GM19324 (cell line): ENCODE measurements around the gene PPM1D.
"Not testable (repeated sequence)": the region's sequence is repeated elsewhere in the genome, so short reads cannot be mapped to it uniquely, and the experiment has no call there.

ENCODE experiments used
- ATAC-seq: cut with Tn5 transposase; IDR thresholded peaks from one replicate; pipeline ENCODE4 v1.9.1; 2021; ENCODE audit warnings: mild to moderate bottlenecking, moderate library complexity; ENCODE audit not compliant: unreplicated experiment, low FRiP score

PPM1D gene

DNA sequence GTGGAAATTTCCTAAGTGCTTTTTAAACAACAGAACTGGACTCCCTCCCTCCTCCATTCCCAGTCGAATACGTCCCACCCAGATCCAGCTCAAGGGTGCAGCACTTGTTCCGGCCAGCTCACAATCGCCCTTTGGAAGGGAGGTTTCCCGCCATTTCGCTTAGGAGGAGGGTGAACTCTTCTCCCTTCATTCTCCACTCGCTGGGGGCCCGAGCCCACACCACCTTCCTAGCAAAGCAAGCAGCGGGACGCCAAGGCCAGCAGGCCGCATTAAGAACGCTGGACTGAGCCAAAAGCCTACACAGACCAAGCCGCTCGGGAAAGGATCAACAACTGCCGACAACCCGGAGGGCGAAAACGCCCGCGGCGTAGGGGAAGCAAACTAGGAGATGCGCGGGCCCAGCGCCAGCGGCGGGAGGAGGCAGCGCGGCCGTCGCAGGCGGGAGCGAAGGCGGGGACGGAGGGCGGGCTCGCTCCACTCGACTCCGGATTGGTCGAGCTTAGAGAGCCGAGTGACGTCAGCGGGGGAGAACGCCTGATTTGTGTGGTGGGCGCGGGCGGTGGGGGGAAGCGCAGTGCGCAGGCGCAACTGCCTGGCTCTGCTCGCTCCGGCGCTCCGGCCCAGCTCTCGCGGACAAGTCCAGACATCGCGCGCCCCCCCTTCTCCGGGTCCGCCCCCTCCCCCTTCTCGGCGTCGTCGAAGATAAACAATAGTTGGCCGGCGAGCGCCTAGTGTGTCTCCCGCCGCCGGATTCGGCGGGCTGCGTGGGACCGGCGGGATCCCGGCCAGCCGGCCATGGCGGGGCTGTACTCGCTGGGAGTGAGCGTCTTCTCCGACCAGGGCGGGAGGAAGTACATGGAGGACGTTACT lies at the start of gene PPM1D:
PPM1D (plus strand) TSS at position 574 of the 870 bp plus-strand sequence; CDS start at position 796, 222 bp downstream.
- ATAC-seq, result peak; percentile 95

DNA sequence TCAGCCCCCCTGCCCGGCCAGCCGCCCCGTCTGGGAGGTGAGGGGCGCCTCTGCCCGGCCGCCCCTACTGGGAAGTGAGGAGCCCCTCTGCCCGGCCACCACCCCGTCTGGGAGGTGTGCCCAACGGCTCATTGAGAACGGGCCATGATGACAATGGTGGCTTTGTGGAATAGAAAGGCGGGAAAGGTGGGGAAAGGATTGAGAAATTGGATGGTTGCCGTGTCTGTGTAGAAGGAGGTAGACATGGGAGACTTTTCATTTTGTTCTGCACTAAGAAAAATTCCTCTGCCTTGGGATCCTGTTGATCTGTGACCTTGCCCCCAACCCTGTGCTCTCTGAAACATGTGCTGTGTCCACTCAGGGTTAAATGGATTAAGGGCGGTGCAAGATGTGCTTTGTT lies 47.7 kb upstream of the PPM1D start:
- not testable (repeated sequence) for ATAC-seq

DNA sequence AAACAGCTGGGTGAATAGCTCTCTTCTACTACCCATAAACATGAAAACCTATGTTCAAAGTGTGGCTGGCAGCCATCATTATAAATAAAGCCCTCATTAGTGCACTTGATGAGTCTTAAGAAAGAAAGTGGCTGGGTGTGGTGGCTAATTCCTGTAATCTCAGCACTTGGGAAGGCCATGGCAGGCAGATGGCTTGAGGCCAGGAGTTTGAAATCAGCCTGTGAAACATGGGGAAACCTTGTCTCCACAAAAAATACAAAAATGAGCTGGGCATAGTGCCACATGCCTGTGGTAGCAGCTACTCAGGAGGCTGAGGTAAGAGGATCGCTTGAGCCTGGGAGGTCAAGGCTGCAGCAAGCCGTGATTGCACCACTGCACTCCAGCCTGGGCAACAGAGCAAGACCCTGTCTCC lies 45.6 kb upstream of the PPM1D start:
- ATAC-seq, result no peak

DNA sequence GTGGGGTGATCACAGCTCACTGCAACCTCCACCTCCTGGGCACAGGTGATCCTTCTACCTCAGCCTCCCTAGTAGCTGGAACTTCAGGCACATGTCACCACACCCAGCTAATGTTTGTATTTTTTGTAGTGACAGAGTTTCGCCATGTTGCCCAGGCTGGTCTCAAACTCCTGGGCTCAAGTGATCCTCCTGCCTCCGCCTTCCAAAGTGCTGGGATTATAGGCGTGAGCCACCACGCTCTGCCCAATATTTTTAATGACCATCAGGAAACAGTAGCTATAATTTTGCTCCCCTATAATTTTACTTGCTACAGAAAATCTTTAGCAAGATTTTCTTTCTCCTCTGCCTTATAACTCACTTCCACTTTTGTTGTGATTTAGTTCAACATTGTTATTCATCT lies 44.2 kb upstream of the PPM1D start:
- ATAC-seq, result no peak

DNA sequence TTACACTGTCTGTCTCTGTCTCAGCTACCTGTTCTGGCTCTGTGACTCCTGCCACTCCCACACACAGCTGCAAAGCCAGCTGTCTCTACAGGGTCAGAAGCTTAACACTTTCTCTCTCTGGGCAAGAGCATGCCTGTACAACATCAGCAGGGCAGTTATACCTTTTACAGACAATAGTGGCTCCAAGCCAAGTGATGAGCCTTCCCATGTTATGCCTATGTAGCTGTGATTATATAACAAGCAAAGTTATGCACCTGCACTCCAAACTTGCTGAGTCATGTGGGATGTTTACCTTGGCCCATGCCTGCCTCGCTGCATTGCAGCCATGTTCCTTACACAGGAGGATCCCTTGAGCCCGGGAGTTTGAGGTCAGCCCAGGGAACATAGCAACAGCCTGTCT lies 42.2 kb upstream of the PPM1D start:
- no peak for ATAC-seq

DNA sequence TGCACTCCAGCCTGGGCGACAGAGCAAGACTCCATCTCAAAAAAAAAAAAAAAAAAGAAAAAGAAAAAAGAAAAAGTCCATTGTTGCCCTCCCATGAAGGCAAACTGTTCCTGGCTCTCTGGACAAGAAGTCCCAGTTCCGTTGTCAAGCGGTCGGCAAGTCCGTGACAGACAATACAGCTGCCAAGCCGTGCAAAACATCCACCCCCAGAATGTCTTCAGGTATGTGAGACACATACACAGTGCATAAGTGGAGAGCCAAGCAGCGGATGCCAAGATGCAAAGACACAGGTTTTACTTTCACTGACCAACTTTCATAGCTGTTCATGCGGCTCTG lies 40.4 kb upstream of the PPM1D start:
- ATAC-seq, result no peak

DNA sequence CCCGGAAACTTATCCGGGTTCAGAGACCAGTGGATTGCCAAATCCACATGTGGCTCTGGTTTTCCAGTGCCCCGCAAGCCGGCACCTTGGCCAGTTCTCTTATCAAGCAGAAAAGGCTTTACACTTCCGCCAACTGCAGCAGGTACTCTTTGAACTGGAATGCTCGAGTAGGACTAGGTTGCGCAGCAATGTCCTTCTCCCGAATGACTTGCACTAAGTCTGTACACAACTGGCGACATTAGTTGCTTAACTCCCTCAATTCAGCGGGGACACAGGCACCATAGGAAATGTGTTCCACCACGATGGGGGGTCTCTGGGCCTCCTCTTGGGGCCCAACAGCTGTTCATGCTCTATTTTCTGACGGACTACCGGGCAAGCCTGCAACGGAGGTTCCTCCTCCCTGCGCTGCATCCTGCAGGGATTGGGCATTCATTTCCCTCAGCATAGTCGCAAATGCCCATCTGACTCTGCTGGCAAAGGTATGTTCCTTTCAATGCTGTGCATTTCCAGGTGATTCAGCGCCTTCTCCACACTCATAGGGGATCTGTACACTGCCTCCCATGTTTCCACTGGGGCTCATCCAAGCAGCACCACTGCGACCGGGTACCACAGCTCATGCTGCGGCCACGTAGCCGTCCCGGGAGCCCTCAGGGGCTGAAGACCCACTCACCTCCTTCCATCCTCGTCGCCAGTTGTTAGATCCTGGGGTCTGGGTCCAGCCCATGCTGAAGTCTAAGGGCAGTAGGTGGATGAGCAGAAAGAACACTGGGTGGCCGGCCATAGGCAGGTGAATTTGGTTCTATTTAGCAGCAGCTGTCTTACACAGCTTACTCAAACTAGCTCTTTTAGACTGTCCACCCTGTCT lies 39.8 kb upstream of the PPM1D start:
- no peak for ATAC-seq

DNA sequence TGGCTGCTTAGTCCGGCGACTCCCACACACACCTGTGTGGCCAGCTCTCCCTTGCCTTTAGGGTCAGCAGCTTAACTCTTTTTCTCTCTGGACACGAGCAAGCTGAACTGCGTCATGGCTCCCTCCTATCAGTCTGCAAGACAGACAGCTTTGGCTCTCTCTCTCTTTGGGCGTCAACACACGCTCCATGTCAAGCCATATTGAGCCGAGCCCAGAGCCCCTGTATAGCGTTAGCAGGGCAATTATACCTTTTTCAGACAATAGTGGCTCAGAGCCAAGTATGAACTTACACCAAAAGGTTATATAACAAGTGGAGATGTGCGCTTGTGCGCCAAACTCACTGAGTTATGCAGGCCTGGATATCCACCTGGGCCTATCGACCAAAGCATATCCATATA lies 39.1 kb upstream of the PPM1D start:
- ATAC-seq, result no peak

DNA sequence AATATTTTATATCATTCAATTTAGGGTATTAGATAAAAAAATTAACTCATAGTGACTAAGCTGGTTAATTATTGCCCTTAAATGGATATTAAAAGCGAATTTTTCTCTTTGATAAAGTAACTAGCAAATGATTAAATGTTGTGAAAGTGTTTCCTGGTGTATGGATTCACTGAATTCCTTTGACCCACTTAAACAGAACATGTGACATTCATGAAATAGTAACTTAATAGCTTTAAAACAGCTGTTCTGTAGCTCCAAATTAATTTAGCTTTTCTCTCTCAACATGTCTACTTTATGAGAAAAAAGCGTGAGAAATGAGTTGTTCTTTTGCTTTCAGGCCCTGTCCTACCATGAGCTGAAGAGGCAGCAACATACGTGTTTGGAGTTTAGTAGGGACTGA lies 37.6 kb upstream of the PPM1D start:
- no peak for ATAC-seq

DNA sequence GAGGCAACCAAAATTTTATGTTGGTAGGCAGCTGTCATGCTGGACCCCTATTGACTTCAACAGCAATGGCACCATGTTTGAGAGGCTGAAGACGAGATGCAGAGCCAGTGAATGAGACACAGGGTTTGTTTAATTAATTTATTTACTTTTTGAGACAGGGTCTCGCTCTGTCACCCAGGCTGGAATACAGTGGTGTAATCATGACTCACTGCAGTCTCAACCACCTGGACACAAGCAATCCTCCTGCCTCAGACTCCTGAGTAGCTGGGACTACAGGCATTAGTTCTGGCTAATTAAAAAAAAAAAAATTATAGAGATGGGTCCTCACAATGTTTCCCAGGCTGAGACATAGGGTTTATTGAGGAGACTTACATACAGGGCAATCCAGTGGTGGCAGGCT lies 36.2 kb upstream of the PPM1D start:
- no peak for ATAC-seq

DNA sequence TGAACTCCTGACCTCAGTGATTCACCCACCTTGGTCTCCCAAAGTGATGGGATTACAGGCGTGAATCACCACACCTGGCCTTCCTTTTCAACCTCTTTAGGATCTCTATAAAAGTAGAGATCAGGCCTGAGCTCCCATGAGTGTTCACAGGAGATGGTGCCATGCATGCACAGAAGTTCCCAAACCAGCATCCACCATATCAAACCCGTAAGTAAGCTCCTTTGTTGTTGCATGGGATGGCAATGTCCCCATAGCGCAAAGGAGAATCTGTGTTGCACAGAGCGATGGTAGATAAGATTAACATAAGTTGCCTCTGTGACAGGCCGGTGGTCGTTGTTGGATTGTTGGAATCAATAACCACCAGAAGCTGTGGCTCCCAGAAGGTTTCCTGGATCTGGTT lies 34.8 kb upstream of the PPM1D start:
- ATAC-seq, result no peak

DNA sequence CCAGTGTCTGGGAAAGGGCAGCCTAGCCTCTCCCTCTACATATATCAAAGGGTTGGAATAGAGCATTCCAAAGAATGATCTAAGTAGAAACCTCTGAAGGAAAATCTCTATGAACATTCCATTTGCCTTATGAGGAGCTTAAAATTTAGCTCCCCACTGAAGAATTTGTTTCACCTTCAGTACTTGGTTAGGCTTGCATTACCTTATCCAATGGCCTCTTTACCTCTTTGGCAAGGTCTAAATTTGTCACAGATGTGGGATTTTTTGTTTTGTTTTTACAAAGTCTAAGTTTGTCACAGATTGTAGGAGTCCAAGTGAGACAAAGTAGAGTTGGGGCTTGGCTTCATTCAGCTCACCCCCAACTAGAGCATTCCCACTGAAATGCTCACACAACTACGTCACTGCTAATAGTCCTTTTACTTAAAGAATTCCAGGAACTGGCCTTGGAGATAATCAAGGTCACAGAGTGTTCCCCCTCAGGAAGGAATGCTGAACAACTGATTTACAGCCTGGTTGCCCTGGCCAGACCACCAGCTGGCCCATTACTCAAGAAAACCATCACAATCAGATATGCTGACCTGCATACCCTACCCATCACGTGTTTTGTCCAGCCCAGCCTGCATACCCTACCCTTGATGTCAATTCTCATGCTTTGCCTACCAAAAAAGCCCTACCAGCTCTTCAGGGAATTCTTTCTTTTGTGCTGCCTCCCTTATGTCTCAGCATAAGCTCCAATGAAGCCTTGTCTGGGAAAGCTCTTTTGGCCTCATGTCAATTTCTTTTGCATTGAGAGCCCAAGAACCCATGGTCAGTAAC lies 26.5 kb upstream of the PPM1D start:
- no peak for ATAC-seq

DNA sequence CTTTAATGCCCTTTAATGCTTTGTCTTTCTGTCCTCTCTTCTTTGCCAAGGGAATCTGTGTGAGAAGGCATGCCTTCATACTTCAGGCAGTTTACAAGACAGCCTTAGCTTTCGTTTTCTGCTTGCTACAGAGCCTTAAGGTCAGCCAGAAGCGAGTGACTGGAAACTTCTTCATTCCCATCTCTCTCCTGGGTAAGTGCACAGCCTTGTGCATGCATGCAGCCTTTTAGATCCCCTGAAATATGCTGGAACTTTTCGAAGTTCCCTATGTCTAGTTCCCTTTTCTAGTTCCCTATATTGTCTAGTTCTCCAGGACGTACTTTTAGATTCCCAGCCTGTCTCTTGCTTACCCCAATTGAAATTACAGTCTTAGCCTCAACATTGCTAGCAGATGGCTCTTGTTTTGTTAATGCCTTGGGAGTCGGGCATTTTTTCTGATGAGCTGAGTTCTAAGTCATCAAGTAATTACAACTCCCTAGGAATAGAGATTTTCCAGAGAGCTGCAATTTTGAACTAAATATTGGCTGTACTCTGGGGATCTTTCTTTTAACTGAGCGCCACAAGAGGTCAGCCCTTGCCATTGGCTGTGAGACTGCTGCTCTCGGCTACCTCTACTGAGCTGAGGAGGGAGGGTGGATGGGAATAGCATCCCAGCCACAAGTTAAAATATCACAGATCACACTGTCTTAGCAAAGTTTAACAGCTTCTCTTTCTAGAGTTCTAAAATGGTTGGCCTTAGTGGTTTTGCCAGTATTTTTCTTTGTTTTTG lies 22.7 kb upstream of the PPM1D start:
- ATAC-seq, result no peak

DNA sequence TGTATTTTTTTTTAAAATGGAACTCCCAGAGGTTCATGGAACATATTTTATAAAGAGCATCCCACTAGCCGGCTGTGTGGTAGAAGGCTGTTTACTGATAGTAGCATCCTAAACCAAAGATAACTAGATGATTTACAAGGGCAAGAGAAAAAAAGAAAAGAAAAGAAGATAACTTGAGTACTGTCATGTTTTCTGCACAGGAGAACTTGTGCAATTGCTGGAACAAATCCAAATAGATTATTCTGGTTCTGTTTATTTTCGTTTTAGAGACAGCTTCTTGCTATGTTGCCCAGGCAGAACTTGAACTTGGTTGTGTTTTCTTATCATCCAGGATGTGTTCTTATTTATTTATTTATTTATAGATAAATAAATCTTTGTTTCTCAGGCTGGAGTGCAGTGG lies 20.9 kb upstream of the PPM1D start:
- no peak for ATAC-seq

DNA sequence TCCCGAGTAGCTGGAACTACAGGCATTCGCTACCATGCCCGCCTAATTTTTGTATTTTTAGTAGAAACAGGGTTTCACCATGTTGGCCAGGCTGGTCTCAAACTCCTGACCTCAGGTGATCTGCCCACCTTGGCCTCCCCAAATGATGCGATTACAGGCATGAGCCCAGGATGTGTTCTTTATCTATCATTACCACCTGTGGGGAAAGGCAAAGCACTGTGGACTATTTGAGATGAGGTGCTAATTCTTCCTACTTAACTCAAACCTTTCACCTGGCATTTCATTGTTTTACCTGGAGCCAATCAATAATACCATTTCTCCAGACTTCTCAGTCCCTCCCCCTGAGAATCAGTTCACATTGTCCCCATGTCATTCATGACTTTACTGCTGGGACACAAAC lies 20.4 kb upstream of the PPM1D start:
- ATAC-seq, result no peak

DNA sequence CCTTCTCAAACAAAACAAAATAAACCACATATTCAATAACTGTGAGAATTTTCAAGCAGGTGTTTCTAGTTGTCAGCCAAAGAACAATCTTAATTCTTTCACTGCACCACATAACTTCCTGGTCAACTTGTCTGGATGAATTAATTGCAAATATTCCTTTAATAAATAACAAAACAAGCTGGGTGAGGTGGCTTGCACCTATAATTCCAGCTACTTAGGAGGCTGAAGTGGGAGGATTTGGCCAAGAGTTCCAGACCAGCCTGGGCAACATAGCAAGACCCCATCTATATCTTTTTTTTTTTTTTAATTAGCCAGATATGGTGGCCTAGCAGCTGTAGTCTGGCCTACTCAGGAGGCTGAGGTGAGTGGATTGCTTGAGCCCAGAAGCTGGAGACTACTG lies 17.0 kb upstream of the PPM1D start:
- no peak for ATAC-seq

DNA sequence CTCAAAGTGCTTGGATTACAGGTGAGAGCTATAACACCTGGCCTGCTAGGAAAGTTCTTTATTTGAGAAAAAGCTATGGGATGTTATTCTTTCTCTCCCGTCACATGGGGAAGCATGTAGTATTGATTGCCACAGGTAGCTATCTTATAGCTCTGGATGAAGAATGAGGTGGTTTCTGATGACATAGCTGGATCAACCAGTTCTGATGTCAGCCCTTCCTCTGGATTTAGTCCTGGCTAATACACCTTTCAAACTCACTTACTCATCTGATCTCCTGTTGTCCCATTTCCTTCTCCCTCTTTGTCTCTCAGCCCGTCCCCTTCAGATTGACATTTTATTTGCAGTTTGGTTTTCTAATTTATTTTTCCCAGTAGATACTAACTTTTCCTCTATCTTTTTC lies 14.1 kb upstream of the PPM1D start:
- no peak for ATAC-seq

DNA sequence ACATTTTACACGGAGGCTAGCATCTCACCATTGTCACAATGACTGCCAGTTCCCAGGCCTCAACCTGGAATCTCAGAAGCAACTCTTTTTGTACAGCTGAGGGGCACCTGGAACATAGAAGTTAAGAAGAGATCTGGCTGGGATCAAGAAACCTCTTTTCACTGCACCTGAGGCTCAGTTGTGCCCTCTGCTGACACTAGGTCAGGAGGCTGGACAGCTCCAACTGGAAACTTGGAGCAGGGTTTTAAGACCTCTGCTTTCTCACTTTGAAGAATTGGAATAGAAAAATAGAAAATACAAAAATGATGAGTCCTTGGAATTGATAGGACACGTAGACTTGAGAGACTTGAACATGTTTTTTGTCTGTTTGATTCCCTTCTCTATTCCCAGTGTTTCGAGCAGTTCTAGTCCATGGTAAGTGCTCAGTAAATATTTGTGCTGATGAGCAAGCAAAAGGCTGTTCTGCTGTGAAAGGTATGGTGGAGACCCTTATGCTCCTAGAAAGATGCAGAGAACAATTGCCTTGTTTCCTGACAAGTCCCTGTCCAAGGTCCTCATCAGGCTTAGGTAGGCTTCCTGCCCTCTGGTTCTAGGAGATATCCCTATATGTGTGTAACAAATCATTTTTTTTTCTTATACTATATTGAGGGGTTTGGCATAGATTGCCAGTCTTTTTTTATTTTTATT lies 13.6 kb upstream of the PPM1D start:
- no peak for ATAC-seq

DNA sequence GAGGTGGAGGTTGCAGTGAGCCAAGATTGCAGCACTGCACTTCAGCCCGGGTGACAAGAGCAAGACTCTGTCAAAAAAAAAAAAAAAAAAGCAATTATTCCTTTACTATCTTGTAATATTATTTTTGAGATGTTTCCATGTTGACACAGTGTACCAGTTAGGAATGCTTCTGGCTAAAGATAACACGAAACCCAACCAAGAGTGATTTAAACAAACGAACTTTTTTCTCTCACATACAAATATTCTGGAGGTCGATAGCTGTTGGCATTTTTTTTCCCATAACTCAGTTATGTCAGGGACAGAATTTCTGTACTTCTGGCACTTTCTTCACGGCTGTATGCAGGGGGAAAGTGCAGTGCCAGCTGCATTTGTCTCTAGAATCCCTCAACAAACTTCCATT lies 9.9 kb upstream of the PPM1D start:
- ATAC-seq, result no peak

DNA sequence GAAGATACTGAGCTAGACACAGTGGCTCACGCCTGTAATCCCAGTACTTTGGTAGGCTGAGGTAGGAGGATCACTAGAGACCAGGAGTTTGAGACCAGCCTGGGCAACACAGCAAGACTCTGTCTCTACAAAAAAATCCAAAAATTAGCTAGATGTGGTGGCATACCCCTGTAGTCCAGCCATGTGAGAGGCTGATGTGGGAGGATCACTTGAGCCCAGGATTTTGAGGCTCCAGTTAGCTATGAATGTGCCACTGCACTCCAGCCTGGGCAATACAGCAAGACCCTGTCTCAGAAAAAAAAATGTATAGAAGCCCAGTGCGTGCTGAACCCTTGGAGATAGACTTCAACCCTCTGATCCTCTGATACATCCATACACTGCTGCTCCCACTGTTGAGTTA lies 7.2 kb upstream of the PPM1D start:
- ATAC-seq, result no peak
